GM19328 (cell line): ENCODE results near the gene RNF25.
"Not testable (repeated sequence)": the region's sequence is repeated elsewhere in the genome, so short reads cannot be mapped to it uniquely, and the experiment has no call there.

Source experiments
- ATAC-seq: cut with Tn5 transposase; IDR thresholded peaks from one replicate; pipeline ENCODE4 v1.9.1; 2021; ENCODE audit warnings: mild to moderate bottlenecking, moderate library complexity; ENCODE audit not compliant: unreplicated experiment

The RNF25 gene

DNA sequence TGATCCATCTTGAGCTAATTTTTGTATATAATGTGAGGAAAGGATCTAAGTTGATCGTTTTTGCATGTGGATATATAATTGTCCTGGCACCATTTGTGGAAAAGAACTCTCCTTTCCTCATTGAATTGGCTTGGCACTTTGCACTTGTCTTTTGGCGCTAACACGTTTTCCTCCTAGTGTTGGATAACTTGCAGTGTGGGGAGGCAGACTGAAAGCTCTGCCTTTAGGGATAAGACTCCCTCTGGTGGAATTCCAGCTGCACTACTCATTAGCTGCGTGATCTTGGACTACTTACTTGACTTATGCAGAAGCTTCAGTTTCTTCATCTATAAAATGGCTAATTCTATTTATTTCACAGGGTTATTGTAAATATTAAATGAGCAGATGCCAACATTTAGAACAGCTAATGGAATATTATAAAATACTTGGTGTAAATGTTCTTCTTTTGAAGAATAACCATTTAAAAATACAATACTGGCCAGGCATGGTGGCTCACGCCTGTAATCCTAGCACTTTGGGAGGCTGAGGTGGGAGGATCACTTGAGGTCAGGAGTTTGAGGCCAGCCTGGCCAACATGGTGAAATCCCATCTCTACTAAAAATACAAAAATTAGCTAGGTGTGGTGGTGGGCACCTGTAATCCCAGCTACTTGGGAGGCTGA lies 15.7 kb upstream of the RNF25 start:
- not testable (repeated sequence) for ATAC-seq

GRCh38 chr2:218680061-218680460 lies 8.3 kb upstream of the RNF25 start:
- ATAC-seq, result no peak

GRCh38 chr2:218679119-218679518 lies 7.3 kb upstream of the RNF25 start:
- no peak for ATAC-seq

- no peak for ATAC-seq
Observed at GRCh38 chr2:218671097-218671653, 627 bp downstream of the RNF25 start.

DNA sequence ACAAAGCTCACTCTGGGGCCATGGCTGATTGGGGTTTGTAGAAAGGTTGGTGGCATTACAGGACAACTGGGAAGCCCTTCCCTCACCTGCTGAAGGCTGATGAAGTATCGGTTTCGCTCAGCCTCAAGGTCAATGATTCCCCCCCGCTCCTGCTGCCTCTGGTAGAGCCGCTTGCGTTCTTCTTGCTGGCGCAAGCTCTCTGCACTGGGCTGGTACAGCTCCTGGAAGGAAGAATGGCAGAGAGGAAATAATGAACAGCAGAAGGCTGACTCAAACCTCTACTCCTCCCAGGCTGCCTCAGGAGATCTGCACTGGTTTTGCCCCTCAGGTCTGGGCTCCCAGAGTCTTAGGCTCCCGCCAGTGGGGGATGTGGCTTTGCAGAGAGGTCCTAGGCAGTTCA lies 7.1 kb downstream of the RNF25 start:
- ATAC-seq, result no peak

- no peak for ATAC-seq
Observed at GRCh38 chr2:218663901-218664300, 7.9 kb downstream of the RNF25 start.

DNA sequence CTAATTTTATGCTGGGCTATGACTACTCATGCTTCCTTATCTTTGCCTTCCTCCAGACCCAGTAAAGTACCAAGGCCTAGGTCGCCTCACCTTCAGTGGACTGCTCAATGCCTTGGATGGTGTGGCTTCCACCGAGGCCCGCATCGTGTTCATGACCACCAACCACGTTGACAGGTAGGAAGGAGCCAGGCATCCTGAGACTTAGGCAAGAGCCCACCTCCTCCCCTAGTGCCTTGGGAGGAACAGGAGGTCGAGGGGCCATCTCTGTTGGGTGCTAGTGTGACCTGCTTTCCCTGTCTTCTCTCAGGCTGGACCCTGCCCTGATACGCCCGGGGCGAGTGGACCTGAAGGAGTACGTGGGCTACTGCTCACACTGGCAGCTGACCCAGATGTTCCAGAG lies 9.0 kb downstream of the RNF25 start:
- no peak for ATAC-seq

- no peak for ATAC-seq
Observed at GRCh38 chr2:218662377-218662776, 9.4 kb downstream of the RNF25 start.

GRCh38 chr2:218659988-218660358 lies 11.8 kb downstream of the RNF25 start:
- ATAC-seq, result no peak

DNA sequence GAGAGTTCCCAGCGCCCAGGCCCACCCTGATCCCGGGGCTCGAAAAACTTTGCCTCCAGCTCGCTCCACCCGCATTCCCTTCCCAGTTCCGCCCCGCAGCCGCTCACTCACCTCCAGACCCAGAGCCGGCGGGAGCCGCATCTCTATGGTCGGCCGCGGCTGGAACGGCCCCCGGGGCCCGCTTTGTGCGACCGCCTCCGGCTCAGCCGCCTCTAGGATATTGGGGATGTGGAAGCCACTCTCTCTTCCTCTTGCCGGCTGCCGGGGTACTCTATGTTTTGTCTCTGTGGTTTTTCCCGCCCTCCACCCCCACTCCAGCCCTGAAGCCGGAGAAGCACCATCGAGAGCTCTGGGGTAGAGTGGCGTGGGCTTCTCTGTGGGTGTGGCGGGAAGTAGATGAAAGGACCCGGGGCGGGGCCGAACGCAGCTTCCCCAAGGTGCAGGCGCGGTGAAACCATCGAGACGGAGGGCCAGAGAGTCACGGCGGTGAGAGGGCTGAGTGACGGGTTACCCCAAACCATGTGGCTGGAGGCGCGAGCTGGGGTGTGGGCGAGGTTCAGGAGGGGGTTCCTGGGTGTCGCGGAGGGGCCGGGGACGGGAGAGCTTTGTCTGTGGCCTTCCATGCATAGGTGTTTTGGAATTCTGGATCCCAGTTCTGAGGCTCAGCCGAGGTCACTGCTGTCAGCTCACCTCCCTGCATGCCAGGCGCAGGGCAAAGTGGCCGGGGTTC lies 12.4 kb downstream of the RNF25 start, which contains the start of the genes BCS1L and ZNF142:
Gene BCS1L (plus strand): TSS at position 426 of the 730 bp plus-strand sequence. CDS start 1,305 bp downstream, outside the sequence.
Gene ZNF142 (minus strand): TSS at position 366 of the 730 bp plus-strand sequence. CDS start 3,194 bp downstream, outside the sequence.
- peak; percentile 90 for ATAC-seq

DNA sequence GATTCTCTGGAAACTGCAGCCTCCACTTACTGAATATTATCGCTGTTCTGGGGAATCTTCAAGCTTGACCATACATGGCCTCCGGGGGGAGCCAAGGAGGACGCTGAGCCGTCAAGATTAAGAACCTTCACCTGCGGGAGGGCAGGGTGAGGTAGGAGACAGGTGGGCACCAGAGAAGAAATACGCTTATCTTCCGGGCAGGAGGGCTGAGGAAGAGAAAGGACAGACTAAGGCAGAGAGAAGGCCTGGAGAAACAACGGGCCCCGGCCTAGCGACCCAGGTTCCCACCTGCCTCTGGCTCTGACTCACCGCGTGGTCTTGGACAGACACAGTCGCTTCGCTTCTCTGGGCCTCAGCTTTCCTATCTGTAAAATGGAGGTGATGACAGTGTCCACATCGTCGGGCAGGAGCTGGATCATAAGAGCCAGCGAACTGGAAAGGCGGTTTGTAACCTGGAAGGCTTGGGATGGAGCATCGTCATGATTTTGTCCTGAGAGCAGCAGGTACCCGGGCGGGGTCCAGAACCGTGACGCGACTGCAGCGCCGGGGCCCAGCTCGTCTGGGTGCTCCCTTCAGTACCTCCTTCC lies 13.0 kb downstream of the RNF25 start:
- ATAC-seq, result peak; percentile 26

DNA sequence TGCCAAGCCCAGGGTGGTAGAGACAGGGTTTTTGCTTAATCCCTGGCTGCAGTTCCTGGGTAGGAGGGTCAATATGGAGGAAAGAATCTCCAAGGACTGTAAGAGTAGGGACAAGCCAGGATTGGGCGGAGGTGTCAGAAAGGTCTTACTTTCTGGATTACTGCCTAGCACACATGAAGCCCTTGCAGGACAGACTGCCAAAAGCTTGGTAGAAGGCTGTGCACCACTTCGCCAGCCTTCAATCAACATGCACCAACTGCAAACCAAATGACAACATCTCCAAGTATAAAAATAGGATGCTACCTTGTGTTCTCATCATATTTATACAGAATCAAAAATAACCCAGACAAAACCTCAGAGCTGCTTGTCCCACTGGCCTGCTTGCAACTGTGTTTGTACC lies 16.1 kb downstream of the RNF25 start:
- no peak for ATAC-seq

DNA sequence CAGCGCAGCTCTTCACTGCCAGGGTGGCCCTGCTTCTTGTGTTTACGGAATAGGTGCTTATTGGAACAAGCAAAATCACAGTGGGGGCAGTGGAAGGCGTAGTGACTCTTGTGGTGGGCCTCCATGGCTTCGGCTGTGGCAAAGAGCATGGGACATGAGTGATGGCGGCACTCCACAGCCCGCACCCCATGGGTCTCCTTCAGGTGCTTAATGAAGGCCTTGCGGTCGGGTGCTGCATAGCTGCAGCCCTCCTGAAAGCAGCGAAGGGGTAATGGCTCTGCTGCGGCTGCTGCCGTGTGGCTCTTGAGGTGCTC lies 23.1 kb downstream of the RNF25 start:
- no peak for ATAC-seq

- no peak for ATAC-seq
Observed at GRCh38 chr2:218648088-218648786, 23.6 kb downstream of the RNF25 start.

DNA sequence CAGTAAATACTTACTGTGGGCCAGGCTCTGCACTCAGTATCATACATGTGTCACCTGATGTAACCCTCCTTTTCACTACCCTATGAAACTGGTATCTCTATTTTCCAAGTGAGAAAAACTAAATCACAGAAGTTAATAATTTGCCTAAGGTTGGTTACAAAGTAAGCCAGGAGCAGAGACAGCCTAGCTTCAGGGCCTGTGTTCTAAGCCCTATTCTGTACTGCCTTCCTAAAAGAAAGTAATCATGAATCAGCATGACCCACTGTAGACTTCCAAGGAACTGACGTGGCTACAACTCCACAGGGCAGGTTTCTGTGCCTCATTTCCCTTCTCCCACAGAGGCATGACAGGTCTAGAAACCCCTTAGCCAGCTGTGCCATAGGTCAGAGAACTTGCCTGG lies 26.7 kb downstream of the RNF25 start:
- no peak for ATAC-seq

DNA sequence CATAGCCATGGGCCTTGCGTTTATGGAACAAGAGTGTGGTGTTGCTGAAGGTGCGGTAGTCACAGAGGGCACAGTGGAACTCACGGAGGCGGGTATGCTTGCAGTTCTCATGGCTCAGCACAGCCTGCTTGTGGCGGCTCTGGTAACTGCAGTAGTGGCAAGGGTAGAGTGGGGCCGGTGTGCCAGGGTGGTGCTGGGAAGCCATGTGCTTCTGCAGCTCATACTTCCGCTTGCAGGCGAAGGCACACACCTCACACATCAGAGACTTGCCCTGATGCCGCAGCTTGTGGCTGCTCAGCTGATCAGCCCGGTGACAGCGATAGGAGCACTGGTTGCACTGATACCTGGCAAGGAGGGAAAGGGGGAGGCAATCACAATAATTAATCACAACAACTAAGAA lies 27.1 kb downstream of the RNF25 start:
- ATAC-seq, result no peak

GRCh38 chr2:218643751-218644310 lies 28.0 kb downstream of the RNF25 start:
- no peak for ATAC-seq

GRCh38 chr2:218642786-218643185 lies 29.0 kb downstream of the RNF25 start:
- no peak for ATAC-seq

DNA sequence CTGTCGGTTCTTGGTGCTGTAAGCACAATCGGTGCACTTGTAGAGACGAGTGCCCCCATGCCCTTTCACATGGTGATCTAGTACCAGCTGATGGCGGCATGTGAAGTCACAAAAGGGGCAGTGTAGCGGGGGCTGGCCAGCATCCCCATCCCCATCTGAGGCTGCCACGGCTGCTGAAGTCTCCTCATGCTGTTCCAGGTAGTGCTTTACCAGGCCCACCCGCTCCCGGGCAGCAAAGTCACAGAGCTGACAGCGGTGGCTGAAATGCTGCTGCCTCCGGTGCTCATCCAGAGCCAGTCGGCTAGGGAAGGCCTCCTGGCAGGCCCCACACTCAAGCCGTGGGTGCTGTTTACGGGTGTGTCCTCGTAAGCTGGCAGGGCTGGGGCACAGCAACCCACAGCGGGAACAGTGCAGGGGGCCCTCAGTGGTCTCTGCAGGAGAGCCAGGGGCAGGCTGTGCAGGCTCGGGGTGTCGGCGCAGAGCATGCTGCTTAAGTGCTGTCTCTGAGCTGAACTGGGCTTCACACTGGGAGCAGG lies 29.6 kb downstream of the RNF25 start:
- no peak for ATAC-seq

DNA sequence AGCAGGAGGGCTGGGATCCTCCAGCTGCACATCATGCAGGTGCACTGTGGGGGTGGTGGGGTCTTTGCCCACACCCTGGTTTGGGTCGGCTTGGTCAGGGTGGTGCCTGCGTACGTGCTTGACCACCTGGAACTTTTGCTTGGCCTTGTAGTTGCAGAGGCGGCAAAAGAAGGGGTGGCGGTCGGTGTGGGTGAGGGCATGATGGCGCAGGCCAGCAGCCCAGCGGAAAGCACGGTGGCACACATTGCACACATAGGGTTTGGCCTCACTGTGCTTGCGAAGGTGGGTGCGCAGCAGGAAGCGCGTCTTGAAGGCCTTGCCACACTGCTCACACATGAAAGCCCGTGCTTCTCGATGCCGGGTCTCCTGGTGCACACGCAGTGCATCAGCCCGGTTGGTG lies 33.4 kb downstream of the RNF25 start:
- no peak for ATAC-seq

DNA sequence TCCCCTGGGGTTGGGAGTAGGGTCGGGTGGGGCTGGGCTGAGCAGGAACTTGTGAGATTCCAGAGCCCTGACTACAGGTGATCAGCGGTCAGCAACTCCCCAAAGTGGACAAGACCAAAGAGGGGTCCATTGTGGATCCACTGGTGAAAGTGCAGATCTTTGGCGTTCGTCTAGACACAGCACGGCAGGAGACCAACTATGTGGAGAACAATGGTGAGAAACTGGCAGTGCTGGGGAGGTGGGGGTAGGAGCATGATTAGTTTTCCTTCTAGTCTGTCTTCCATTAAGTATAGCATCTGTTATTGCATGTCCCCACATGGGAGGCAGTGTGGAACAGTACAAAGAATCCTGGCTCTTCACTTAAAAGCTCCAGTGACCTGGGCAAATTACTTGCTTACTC lies 36.1 kb downstream of the RNF25 start:
- ATAC-seq, result no peak
